GM20431 (cell line): ENCODE data around the gene ALDH3B2.
"Not testable (repeated sequence)": the region's sequence is repeated elsewhere in the genome, so short reads cannot be mapped to it uniquely, and the experiment has no call there.

Source experiments
- in situ Hi-C: fragments of 300-500 bp; cut with MseI, MboI; formaldehyde crosslinking; loops from one replicate; pipeline ENCODE4 v1.15.0; 2020; ENCODE audit warnings: low sequenced_read_pairs; ENCODE audit not compliant: unreplicated experiment

ALDH3B2 gene

GRCh38 chr11:67632175-67632981 lies 42.0 kb downstream of the ALDH3B2 start:
- in situ Hi-C loops = no loop called here

GRCh38 chr11:67631853-67632174 lies 42.6 kb downstream of the ALDH3B2 start:
- in situ Hi-C loops = no loop called here

- in situ Hi-C loops = no loop called here
Observed at GRCh38 chr11:67631411-67631810, 43.0 kb downstream of the ALDH3B2 start.

- in situ Hi-C loops = no loop called here
Observed at GRCh38 chr11:67630943-67631331, 43.5 kb downstream of the ALDH3B2 start.

GRCh38 chr11:67630228-67630942 lies 44.0 kb downstream of the ALDH3B2 start:
- in situ Hi-C loops = no loop called here

- in situ Hi-C loops = no loop called here
Observed at GRCh38 chr11:67629386-67630227, 44.8 kb downstream of the ALDH3B2 start, which contains the start of gene NUDT8. TSS of gene NUDT8 (minus strand) at chr11:67629937. CDS start at chr11:67629911, 26 bp downstream.

- in situ Hi-C loops = no loop called here
Observed at GRCh38 chr11:67628710-67629385, 45.6 kb downstream of the ALDH3B2 start.

- in situ Hi-C loops = no loop called here
Observed at GRCh38 chr11:67627812-67628624, 46.4 kb downstream of the ALDH3B2 start.

- in situ Hi-C loops = no loop called here
Observed at GRCh38 chr11:67627441-67627811, 47.0 kb downstream of the ALDH3B2 start.

GRCh38 chr11:67626970-67627369 lies 47.5 kb downstream of the ALDH3B2 start:
- in situ Hi-C loops = no loop called here

- in situ Hi-C loops = not testable (repeated sequence)
Observed at GRCh38 chr11:67626131-67626833, 48.1 kb downstream of the ALDH3B2 start.

- in situ Hi-C loops = not testable (repeated sequence)
Observed at GRCh38 chr11:67623795-67624194, 50.6 kb downstream of the ALDH3B2 start.

- in situ Hi-C loops = not testable (repeated sequence)
Observed at GRCh38 chr11:67622905-67623304, 51.5 kb downstream of the ALDH3B2 start.

- in situ Hi-C loops = not testable (repeated sequence)
Observed at GRCh38 chr11:67621928-67622327, 52.5 kb downstream of the ALDH3B2 start.

GRCh38 chr11:67620621-67621020 lies 53.8 kb downstream of the ALDH3B2 start:
- in situ Hi-C loops = not testable (repeated sequence)

GRCh38 chr11:67619683-67620618 lies 54.5 kb downstream of the ALDH3B2 start:
- in situ Hi-C loops = not testable (repeated sequence)

GRCh38 chr11:67618901-67619659 lies 55.3 kb downstream of the ALDH3B2 start:
- in situ Hi-C loops = not testable (repeated sequence)
